ENCODE data around the gene LRRC15. TPM values are rescaled to one million over a fixed set of nuclear protein-coding genes. Genes with fewer than 3 reads are reported as not detected.
A peak's percentile ranks its signal among the peaks of the same experiment; 100 is the strongest.

LRRC15 gene
- total and polyA plus RNA-seq, 5 experiments from 2014 or later, result not detected

DNA sequence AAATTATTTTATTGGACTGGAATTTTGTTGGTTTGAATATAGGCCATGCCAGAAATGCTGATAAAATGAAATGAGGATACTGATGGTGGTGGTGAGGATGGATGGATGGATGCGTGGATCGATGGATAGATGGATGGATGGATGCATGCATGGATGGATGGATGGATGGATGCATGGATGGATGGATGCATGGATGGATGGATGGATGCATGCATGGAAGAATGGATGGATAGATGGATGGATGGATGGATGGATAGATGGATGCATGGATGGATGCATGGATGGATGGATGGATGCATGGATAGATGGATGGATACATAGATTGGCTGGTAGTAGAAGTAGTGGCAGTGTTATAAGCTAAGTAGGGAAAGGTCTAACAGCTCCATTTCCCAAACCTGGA is 58.5 kb downstream of the LRRC15 start:
- ATAC-seq (no peak), DNase-seq (peak in 1 of 10 donors; percentile 1)
- peak overlapping the region in 1 of 10 donors; percentile 20 for H3K4me3 Mint-ChIP-seq
- no peak overlapping the region for H3K27ac Mint-ChIP-seq
- POLR2A ChIA-PET, result no interaction called here
- peaks cover 3 to 35% (median 25%) of the 10 kb centered on the region in 5 donors for H3K27me3 Mint-ChIP-seq
- no peaks in the 10 kb centered on the region for H3K36me3 Mint-ChIP-seq
- no peaks in the 10 kb centered on the region for H3K9me3 Mint-ChIP-seq
- peaks cover 18 to 49% (median 27%) of the 10 kb centered on the region in 4 donors for H3K4me1 Mint-ChIP-seq

DNA sequence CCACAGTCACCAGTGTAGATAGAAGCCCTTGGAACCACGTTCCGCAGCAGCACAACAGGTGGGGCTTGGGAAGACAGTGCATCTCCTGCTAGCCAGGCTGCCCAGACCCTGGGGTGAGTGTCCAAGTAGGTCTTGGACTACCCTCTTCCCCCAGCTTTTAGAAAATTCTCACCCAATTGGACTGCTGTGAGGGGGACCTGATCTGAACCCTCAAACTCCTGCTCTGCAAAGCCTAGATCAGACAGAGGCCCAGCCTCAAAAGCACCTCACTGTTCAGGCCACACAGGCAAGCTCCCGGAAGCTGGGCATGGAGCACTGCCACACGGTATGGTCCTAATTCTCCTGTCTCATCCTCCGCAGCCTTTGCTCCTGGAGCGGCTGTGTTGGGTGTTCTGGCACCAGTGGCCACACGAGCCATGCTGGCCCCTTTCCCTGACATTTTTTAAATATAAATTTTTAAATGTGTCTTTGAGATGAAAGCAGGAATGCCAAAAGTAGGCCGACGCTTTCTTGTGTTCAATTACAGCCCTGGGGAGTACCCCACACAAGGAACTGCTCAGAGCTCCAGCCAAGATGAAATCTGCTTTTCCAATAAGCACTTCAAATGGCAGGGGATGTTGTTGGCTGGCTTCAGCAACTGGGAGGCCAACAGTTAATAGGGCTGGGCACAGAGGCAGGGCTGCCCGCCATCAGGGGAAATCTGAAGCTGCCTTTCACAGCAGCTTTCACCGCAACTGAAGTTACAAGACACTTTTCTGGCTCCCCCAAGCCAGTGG is 59.3 kb downstream of the LRRC15 start:
- H3K27ac Mint-ChIP-seq, result no peak overlapping the region
- H3K4me1 Mint-ChIP-seq, result peaks cover 18 to 51% (median 30%) of the 10 kb centered on the region in 4 donors
- no peaks in the 10 kb centered on the region for H3K9me3 Mint-ChIP-seq
- no peak overlapping the region for H3K4me3 Mint-ChIP-seq
- ATAC-seq (no peak), DNase-seq (peak in 1 of 10 donors; percentile 38)
- H3K27me3 Mint-ChIP-seq, result peaks cover 3 to 31% (median 21%) of the 10 kb centered on the region in 5 donors
- POLR2A ChIA-PET, result no interaction called here
- no peaks in the 10 kb centered on the region for H3K36me3 Mint-ChIP-seq

DNA sequence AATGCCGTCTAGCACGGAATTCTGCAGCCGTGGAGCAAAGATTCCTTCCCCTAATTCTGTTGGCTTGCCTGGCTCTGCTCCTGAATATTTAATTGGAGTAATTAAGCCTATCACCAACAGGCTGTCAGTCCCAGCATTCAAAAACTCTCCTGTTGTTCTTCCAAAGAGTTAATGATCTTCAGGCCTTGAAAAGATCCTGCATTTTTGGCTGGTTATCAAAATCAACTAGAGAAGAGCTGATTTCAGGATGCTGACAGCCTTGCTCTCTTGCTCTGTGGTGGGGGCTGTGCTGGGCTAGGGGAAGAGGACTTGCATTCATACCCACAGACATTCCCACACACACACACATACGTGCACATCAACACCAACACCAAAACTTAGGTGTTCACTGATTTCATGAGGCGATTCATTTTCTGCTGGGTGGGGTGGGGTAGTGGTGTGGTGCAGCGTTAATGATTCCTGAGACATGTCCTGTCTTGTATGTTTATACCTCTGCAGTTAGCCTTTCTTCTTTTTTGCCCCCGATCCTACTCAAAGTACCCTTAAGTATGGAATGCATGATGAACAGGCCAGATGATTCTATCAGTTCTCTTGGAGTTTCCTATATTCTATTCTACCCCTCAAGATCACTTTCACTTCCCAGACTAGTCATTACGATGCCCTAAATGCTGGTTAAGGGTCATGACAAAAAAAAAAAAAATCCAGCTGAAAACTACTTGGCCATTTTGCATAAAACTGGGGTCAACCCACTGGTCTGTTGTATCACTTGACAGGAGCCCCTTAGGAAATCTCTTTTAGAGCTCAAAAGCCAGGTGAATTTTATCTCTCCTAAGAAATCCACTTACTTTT is 60.7 kb downstream of the LRRC15 start:
- Mint-ChIP-seq H3K9me3 (peaks cover 0 to 6% (median 3%) of the 10 kb centered on the region in 9 donors), H3K4me1 (peaks cover 14 to 54% (median 32%) of the 10 kb centered on the region in 4 donors), H3K36me3 (peaks cover 0 to 4% (median 0%) of the 10 kb centered on the region in 3 donors), H3K27me3 (peaks cover 0 to 24% (median 10%) of the 10 kb centered on the region in 5 donors), H3K4me3 (no peak overlapping the region), H3K27ac (no peak overlapping the region)
- POLR2A ChIA-PET, result interaction anchor here (2.2 kb wide), 1 partner anchor 88 kb away, joined by 7 read pairs; no protein-coding TSS in a partner anchor
- DNase-seq, result no peak
- no peak for ATAC-seq

DNA sequence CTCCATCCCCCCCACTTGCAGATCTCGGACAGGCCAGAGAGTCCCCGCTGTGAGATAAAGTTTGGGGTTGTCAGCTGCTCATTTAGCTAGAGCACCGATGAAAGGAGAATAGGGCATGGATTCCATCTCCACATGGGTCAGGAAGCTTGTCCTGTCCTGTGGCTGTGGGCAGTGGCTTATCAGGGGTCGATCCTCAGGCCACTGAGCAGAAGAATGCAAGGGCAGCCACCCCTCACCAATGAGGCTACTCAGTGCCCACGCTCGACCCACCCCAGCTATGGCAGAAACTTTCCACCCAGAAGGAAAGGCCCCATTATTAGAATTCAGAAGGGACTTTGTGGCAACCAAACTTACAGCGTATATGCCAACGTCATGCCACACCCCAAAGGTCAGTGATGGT is 61.7 kb downstream of the LRRC15 start:
- Mint-ChIP-seq H3K4me1 (peaks cover 14 to 51% (median 32%) of the 10 kb centered on the region in 4 donors), H3K9me3 (peaks cover 0 to 6% (median 3%) of the 10 kb centered on the region in 9 donors), H3K36me3 (peaks cover 0 to 4% (median 0%) of the 10 kb centered on the region in 3 donors), H3K4me3 (peak overlapping the region in 2 of 10 donors; percentile 76 to 83), H3K27ac (peak overlapping the region in 2 of 10 donors; percentile 43 to 57), H3K27me3 (peaks cover 0 to 22% (median 1%) of the 10 kb centered on the region in 5 donors)
- ATAC-seq (no peak), DNase-seq (peak in 1 of 10 donors; percentile 34)
- POLR2A ChIA-PET, result interaction anchor here (1.7 to 2.2 kb wide), 2 partner anchors 9 to 89 kb away, joined by 5 to 7 read pairs; no protein-coding TSS in a partner anchor

DNA sequence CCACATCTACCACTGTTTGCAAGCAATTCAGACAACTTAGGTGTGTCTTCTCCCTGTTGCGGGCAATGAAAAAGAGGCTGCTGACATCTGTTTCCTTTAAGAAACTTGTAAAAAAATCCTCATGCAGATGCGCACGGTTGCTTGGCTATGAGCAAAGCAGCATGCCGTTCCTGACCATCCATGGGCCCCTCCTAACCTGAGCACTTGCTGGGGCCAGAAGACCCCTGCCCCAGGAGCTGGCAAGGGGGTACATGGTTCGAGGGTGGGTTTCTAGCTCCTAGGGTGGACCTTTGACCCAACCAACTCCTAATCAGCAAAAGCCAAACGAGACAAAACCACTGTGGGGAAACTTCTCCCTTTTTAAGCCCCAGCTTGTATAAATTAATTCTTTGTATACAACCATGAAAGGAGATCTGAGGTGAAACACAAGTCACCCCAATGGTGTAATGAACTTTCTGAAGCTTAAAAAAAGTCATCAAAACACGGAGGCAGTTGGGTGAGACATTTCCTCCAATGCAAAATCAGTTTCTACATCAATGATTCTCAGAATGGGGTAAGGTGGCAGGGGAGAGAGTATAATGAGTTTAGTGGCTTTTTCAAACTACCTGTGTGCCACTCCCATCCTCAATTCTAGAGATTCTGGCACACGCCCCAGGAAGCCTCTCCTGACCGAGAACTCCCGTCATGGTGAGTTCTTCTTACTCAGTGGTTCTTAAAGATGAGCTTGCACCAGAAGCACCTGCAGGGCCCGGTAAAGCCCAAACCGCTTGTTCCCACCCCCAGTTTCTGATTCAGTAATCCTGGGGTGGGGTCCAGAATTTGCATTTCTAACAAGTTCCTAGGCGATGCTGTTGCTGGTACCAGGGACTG is 62.5 kb downstream of the LRRC15 start:
- H3K27ac Mint-ChIP-seq, result peak overlapping the region; percentile 16 to 91 (median 81)
- POLR2A ChIA-PET, result interaction anchor here (1.1 to 2.2 kb wide), 3 partner anchors 8 to 90 kb away, joined by 3 to 7 read pairs (median 5); no protein-coding TSS in a partner anchor
- peaks cover 0 to 4% (median 0%) of the 10 kb centered on the region in 3 donors for H3K36me3 Mint-ChIP-seq
- H3K9me3 Mint-ChIP-seq, result peaks cover 0 to 6% (median 3%) of the 10 kb centered on the region in 9 donors
- DNase-seq (peak in 3 of 10 donors; percentile 47 to 58 (median 54)), ATAC-seq (peak; percentile 64 to 65)
- peaks cover 12 to 45% (median 32%) of the 10 kb centered on the region in 4 donors for H3K4me1 Mint-ChIP-seq
- peaks cover 0 to 14% (median 0%) of the 10 kb centered on the region in 5 donors for H3K27me3 Mint-ChIP-seq
- H3K4me3 Mint-ChIP-seq, result peak overlapping the region; percentile 65 to 83 (median 76)

DNA sequence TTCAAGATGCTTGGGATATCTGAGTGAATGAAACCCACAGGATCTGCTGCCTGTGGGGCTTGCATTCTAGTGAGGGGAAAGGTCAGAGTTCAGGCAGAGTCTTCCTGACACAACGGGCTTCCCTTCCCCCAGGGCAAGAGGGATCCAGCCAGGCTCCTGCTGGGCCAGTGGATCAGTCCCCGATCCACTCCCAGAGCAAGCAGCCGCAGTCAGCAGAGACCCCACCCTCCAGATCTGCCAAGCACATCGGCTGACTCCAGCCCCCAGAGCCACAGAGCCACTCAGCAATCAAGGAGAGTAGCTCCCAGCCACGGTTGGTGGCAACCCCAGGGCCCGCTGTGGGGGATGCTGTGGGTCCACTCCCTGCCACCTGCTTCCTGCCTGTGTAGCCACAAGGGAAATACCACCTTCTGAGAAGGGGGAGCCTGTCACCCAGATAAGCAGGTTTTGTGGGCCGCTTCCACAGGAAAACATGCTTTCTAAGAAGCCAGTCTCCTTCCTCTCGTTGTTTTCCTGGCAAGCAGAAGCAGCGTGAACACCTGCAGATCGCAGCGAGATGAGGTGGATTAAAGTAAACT is 63.3 kb downstream of the LRRC15 start:
- peak overlapping the region; percentile 16 to 91 (median 81) for H3K27ac Mint-ChIP-seq
- H3K36me3 Mint-ChIP-seq, result peaks cover 0 to 4% (median 0%) of the 10 kb centered on the region in 3 donors
- H3K9me3 Mint-ChIP-seq, result peaks cover 0 to 6% (median 3%) of the 10 kb centered on the region in 9 donors
- H3K27me3 Mint-ChIP-seq, result peaks cover 0 to 8% (median 0%) of the 10 kb centered on the region in 5 donors
- H3K4me1 Mint-ChIP-seq, result peaks cover 12 to 45% (median 32%) of the 10 kb centered on the region in 4 donors
- ATAC-seq (peak; percentile 84 to 86), DNase-seq (peak in 9 of 10 donors; percentile 41 to 79 (median 60))
- POLR2A ChIA-PET, result interaction anchor here (0.5 to 2.2 kb wide), 5 partner anchors 9 to 659 kb away, joined by 3 to 7 read pairs (median 3); no protein-coding TSS in a partner anchor
- H3K4me3 Mint-ChIP-seq, result peak overlapping the region; percentile 65 to 83 (median 76)

DNA sequence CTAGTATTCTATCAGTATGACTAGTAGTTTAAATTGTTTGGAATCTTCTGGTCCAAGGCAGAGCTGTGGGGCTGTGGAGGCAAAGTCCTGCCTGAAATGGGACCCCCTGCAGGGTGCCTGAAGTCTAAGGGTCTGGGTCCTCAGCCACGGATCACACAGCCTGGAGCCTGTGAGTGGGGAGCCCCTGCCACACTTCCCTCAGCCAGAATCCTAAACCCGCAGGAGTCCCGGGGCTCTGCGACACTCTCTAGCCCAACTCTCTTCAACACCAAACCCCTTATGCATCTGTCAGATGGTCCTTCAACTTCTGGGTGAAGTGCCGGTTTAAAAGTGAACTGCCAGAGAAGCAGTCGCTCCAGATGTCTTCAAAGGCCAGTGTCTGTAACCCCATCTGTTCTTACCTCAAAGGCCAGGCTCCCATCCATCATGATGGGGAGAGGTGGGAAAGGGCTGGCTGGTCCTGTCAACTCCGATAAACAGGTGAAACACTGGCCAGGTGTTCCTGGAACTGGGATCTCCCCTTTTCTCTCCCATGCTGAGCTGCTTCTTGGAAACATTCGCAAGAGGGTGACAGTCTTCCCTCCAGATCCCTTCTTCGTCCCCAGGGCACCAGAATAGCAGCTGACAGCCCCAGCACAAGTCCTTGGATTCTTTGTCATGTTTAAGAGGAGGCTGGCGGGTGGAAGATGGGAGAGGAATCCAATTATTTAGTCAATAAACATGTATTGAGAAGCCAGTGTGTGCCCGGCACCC is 64.0 kb downstream of the LRRC15 start:
- POLR2A ChIA-PET, result interaction anchor here (0.5 to 0.7 kb wide), 2 partner anchors 32 to 658 kb away, joined by 3 read pairs; no protein-coding TSS in a partner anchor
- DNase-seq (peak in 1 of 10 donors; percentile 43), ATAC-seq (no peak)
- Mint-ChIP-seq H3K4me1 (peaks cover 11 to 45% (median 32%) of the 10 kb centered on the region in 4 donors), H3K36me3 (peaks cover 0 to 4% (median 0%) of the 10 kb centered on the region in 3 donors), H3K9me3 (peaks cover 0 to 6% (median 3%) of the 10 kb centered on the region in 9 donors), H3K4me3 (peak overlapping the region in 7 of 10 donors; percentile 76 to 83 (median 82)), H3K27me3 (peaks cover 0 to 1% (median 0%) of the 10 kb centered on the region in 5 donors), H3K27ac (peak overlapping the region in 4 of 10 donors; percentile 18 to 81 (median 58))

Other genes with a start within 250 kb of the LRRC15 start
- not detected for gene HES1, start 233.6 kb downstream of the LRRC15 start, total RNA-seq
- gene HES1, start 233.6 kb downstream of the LRRC15 start, polyA plus RNA-seq, result not detected
- not detected for gene CPN2, start 18.4 kb downstream of the LRRC15 start, total RNA-seq
- gene CPN2, start 18.4 kb downstream of the LRRC15 start, polyA plus RNA-seq, result not detected
- gene GP5, start 29.5 kb upstream of the LRRC15 start, total RNA-seq, result 10 to 100 TPM; 12.2 to 12.8 TPM
- gene GP5, start 29.5 kb upstream of the LRRC15 start, polyA plus RNA-seq, result 1 to 10 TPM; 4.2 to 9.5 (median 5.5) TPM
- 10 to 100 TPM; 51.7 to 53.8 TPM for gene ATP13A3, start 117.3 kb upstream of the LRRC15 start, total RNA-seq
- 10 to 100 TPM in 2 of 3 donors, 1 to 10 TPM in 1; 5.9 to 13.2 (median 10.6) TPM for gene ATP13A3, start 117.3 kb upstream of the LRRC15 start, polyA plus RNA-seq